HG03558 (cell line): ENCODE data around the gene AADAT.
"Not testable (repeated sequence)": the region's sequence is repeated elsewhere in the genome, so short reads cannot be mapped to it uniquely, and the experiment has no call there.

Experiments used
- ATAC-seq: cut with Tn5 transposase; IDR thresholded peaks from one replicate; pipeline ENCODE4 v1.9.1; 2021; ENCODE audit warnings: moderate number of reproducible peaks; ENCODE audit not compliant: unreplicated experiment; ENCODE audit errors: extremely low read depth

Gene AADAT

GRCh38 chr4:170089668-170090351 is at the start of gene AADAT:
AADAT (minus strand) TSS chr4:170089956; CDS start chr4:170089690, 266 bp downstream.
- no peak for ATAC-seq

GRCh38 chr4:170138580-170139194 is 48.9 kb upstream of the AADAT start:
- peak; percentile 86 for ATAC-seq

- no peak for ATAC-seq
These were observed 48.2 kb upstream of the AADAT start for GRCh38 chr4:170137927-170138326.

GRCh38 chr4:170137466-170137865 is 47.7 kb upstream of the AADAT start:
- no peak for ATAC-seq

- no peak for ATAC-seq
These were observed 45.1 kb upstream of the AADAT start for GRCh38 chr4:170134821-170135220.

GRCh38 chr4:170128219-170128804 is 38.6 kb upstream of the AADAT start:
- ATAC-seq, result no peak

GRCh38 chr4:170127758-170128157 is 38.0 kb upstream of the AADAT start:
- ATAC-seq, result no peak

GRCh38 chr4:170124406-170124805 is 34.6 kb upstream of the AADAT start:
- no peak for ATAC-seq

- no peak for ATAC-seq
These were observed 32.5 kb upstream of the AADAT start for GRCh38 chr4:170122252-170122651.

- no peak for ATAC-seq
These were observed 24.9 kb upstream of the AADAT start for GRCh38 chr4:170114636-170115035.

- ATAC-seq, result not testable (repeated sequence)
These were observed 24.4 kb upstream of the AADAT start for GRCh38 chr4:170114183-170114582.

- no peak for ATAC-seq
These were observed 21.8 kb upstream of the AADAT start for GRCh38 chr4:170111546-170111945.

GRCh38 chr4:170111085-170111484 is 21.3 kb upstream of the AADAT start:
- no peak for ATAC-seq

GRCh38 chr4:170110285-170110672 is 20.5 kb upstream of the AADAT start:
- ATAC-seq, result no peak

- ATAC-seq, result no peak
These were observed 20.0 kb upstream of the AADAT start for GRCh38 chr4:170109586-170110284.

- no peak for ATAC-seq
These were observed 17.1 kb upstream of the AADAT start for GRCh38 chr4:170106900-170107299.

- ATAC-seq, result no peak
These were observed 12.7 kb upstream of the AADAT start for GRCh38 chr4:170102426-170102825.

GRCh38 chr4:170098171-170098570 is 8.4 kb upstream of the AADAT start:
- not testable (repeated sequence) for ATAC-seq

- ATAC-seq, result no peak
These were observed 7.9 kb upstream of the AADAT start for GRCh38 chr4:170097681-170098080.

- no peak for ATAC-seq
These were observed 4.3 kb upstream of the AADAT start for GRCh38 chr4:170093973-170094535.
